Nephron progenitor cell (in vitro differentiated cells): ENCODE data around the gene TXNRD2.

Source experiments
- DNase-seq: peaks from one replicate; pipeline ENCODE4 v3.0.0; 2021
- H3K27ac Mint-ChIP-seq: 2 replicates; pipeline ENCODE4 v1.8.0; 2021; ENCODE audit warnings: mild to moderate bottlenecking, moderate library complexity, mixed read lengths
- H3K27me3 Mint-ChIP-seq: 2 replicates; pipeline ENCODE4 v1.8.0; 2021; ENCODE audit warnings: mild to moderate bottlenecking, low read depth, mixed read lengths; ENCODE audit not compliant: poor library complexity
- H3K36me3 Mint-ChIP-seq: 2 replicates; pipeline ENCODE4 v1.8.0; 2021; ENCODE audit warnings: low read depth, mixed read lengths
- H3K4me1 Mint-ChIP-seq: 2 replicates; pipeline ENCODE4 v1.8.0; 2021; ENCODE audit warnings: mixed read lengths
- H3K4me3 Mint-ChIP-seq: 2 replicates; pipeline ENCODE4 v1.8.0; 2021; ENCODE audit warnings: mild to moderate bottlenecking, moderate library complexity, mixed read lengths
- H3K9me3 Mint-ChIP-seq: 2 replicates; pipeline ENCODE4 v1.8.0; 2021; ENCODE audit warnings: mild to moderate bottlenecking, moderate library complexity, mixed read lengths
- CTCF ChIP-seq: fragments of 200-600 bp; sonication (generic); IDR thresholded peaks from 2 replicates; pipeline ENCODE4 v1.5.0; 2021; ENCODE audit warnings: antibody characterized with exemption

The TXNRD2 gene

GRCh38 chr22:19933341-19934241 is 8.0 kb downstream of the TXNRD2 start:
- peaks cover 12% of the 10 kb centered on the region for H3K27me3 Mint-ChIP-seq
- DNase-seq: no peak
- no peak for TF ChIP-seq CTCF
- H3K36me3 Mint-ChIP-seq: peaks cover 30% of the 10 kb centered on the region
- peaks cover 33% of the 10 kb centered on the region for H3K9me3 Mint-ChIP-seq
- no peak overlapping the region for H3K27ac Mint-ChIP-seq
- H3K4me3 Mint-ChIP-seq: no peak overlapping the region
- H3K4me1 Mint-ChIP-seq: peaks cover 5% of the 10 kb centered on the region

GRCh38 chr22:19932367-19933206 is 9.0 kb downstream of the TXNRD2 start:
- H3K27me3 Mint-ChIP-seq: peaks cover 12% of the 10 kb centered on the region
- no peaks in the 10 kb centered on the region for H3K4me1 Mint-ChIP-seq
- peaks cover 29% of the 10 kb centered on the region for H3K9me3 Mint-ChIP-seq
- H3K36me3 Mint-ChIP-seq: peaks cover 30% of the 10 kb centered on the region
- TF ChIP-seq CTCF: no peak
- no peak for DNase-seq
- no peak overlapping the region for H3K4me3 Mint-ChIP-seq
- no peak overlapping the region for H3K27ac Mint-ChIP-seq

GRCh38 chr22:19931514-19931913 is 10.1 kb downstream of the TXNRD2 start:
- H3K27me3 Mint-ChIP-seq: peaks cover 11% of the 10 kb centered on the region
- H3K27ac Mint-ChIP-seq: no peak overlapping the region
- H3K9me3 Mint-ChIP-seq: peaks cover 18% of the 10 kb centered on the region
- H3K4me3 Mint-ChIP-seq: no peak overlapping the region
- no peak for TF ChIP-seq CTCF
- peaks cover 20% of the 10 kb centered on the region for H3K36me3 Mint-ChIP-seq
- H3K4me1 Mint-ChIP-seq: no peaks in the 10 kb centered on the region
- DNase-seq: no peak

- Mint-ChIP-seq H3K4me3 (no peak overlapping the region), H3K27ac (no peak overlapping the region), H3K36me3 (peaks cover 13% of the 10 kb centered on the region), H3K27me3 (peaks cover 8% of the 10 kb centered on the region), H3K4me1 (no peaks in the 10 kb centered on the region), H3K9me3 (peaks cover 11% of the 10 kb centered on the region)
- no peak for TF ChIP-seq CTCF
- no peak for DNase-seq
These were observed 10.8 kb downstream of the TXNRD2 start for GRCh38 chr22:19930551-19931486.
